ENCODE measurements around the gene ZBTB7B.

ZBTB7B gene

GRCh38 chr1:154998201-154998780 lies 4.3 kb upstream of the ZBTB7B start:
- ChIA-PET POLR2A (interaction anchor here (0.8 to 1.8 kb wide), 4 partner anchors 14 to 37 kb away, joined by 3 to 8 read pairs (median 4); partner anchors contain the start of genes FLAD1 and PYGO2), CTCF (interaction anchor here (0.6 to 8.9 kb wide), 17 partner anchors 8 to 63 kb away, joined by 3 to 55 read pairs (median 7); partner anchors contain the start of genes FLAD1, PBXIP1, PYGO2 and SHC1)
- Histone ChIP-seq H3K4me1 (ENCODE audit: control insufficient read depth, insufficient read depth, low read length) (peaks cover 6% of the 10 kb centered on the region), H3K27ac (ENCODE audit: extremely low read depth, low read depth, low read length) (no peak overlapping the region), H3K36me3 (ENCODE audit: control insufficient read depth in 2 of 2, insufficient read depth in 1 of 2, low read length in 2 of 2) (no peaks in the 10 kb centered on the region), H3K4me3 (ENCODE audit: low read depth, low read length) (no peak overlapping the region), H3K9me3 (ENCODE audit: control insufficient read depth, insufficient read depth, low read depth, low read length) (no peaks in the 10 kb centered on the region)
- no peak for TF ChIP-seq GLIS1 (tag by site-specific recombination; IDR thresholded peaks at IDR 0.05)
- no peak for TF ChIP-seq ZNF701 (tag by site-specific recombination; IDR thresholded peaks at IDR 0.05)
- TF ChIP-seq ZBTB48 (tag by site-specific recombination; IDR thresholded peaks at IDR 0.05) = no peak
- no peak for TF ChIP-seq ZNF146 (tag by site-specific recombination; IDR thresholded peaks at IDR 0.05)
- TF ChIP-seq ZNF777 (tag by site-specific recombination; IDR thresholded peaks at IDR 0.05; ENCODE audit: borderline replicate concordance) = no peak
- TF ChIP-seq ZNF391 (tag by site-specific recombination; IDR thresholded peaks at IDR 0.05; ENCODE audit: borderline replicate concordance, low read depth) = no peak
- no peak for TF ChIP-seq OVOL3 (tag by site-specific recombination; IDR thresholded peaks at IDR 0.05)
- TF ChIP-seq ZNF521 (tag by site-specific recombination; IDR thresholded peaks at IDR 0.05) = no peak
- no peak for TF ChIP-seq ZNF292 (tag by site-specific recombination; IDR thresholded peaks at IDR 0.05; ENCODE audit: borderline replicate concordance, low read depth)
- TF ChIP-seq ZNF558 (tag by site-specific recombination; IDR thresholded peaks at IDR 0.05) = no peak
- no peak for TF ChIP-seq HOXD13 (CRISPR knock-in tag; IDR thresholded peaks at IDR 0.05; ENCODE audit: borderline replicate concordance)
- no peak for TF ChIP-seq ZNF501 (tag by site-specific recombination; IDR thresholded peaks at IDR 0.05)
- no peak for TF ChIP-seq ZNF398 (tag by site-specific recombination; IDR thresholded peaks at IDR 0.05)
- TF ChIP-seq ATF2 (tag by site-specific recombination; IDR thresholded peaks at IDR 0.05; ENCODE audit: low read depth) = no peak
- TF ChIP-seq ZNF48 (tag by site-specific recombination; IDR thresholded peaks at IDR 0.05) = no peak
- TF ChIP-seq ZNF645 (tag by site-specific recombination; IDR thresholded peaks at IDR 0.05) = no peak
- TF ChIP-seq ZNF488 (tag by site-specific recombination; IDR thresholded peaks at IDR 0.05) = no peak
- TF ChIP-seq EGR2 (tag by site-specific recombination; IDR thresholded peaks at IDR 0.05; ENCODE audit: low read depth) = no peak
- TF ChIP-seq PRDM2 (tag by site-specific recombination; IDR thresholded peaks at IDR 0.05; ENCODE audit: borderline replicate concordance) = no peak
- no peak for TF ChIP-seq ZNF654 (tag by site-specific recombination; IDR thresholded peaks at IDR 0.05; ENCODE audit: low read depth)

Measured in HEK293 (cell line).